ENCODE data around the gene HRCT1.
"Not testable (repeated sequence)": the region's sequence is repeated elsewhere in the genome, so short reads cannot be mapped to it uniquely, and the experiment has no call there.

The HRCT1 gene

GRCh38 chr9:35917261-35917660, 11.3 kb downstream of the HRCT1 start:
- ATAC-seq (no peak), DNase-seq (no peak)

GRCh38 chr9:35918780-35919179, 12.8 kb downstream of the HRCT1 start:
- no peak for DNase-seq
- ATAC-seq = no peak

- DNase-seq (no peak), ATAC-seq (no peak)
Observed at GRCh38 chr9:35919212-35920008, 13.4 kb downstream of the HRCT1 start.

GRCh38 chr9:35920051-35920620, 14.1 kb downstream of the HRCT1 start:
- ATAC-seq = no peak

GRCh38 chr9:35923598-35923926, 17.6 kb downstream of the HRCT1 start:
- ATAC-seq (no peak), DNase-seq (no peak)

More at GRCh38 chr9:35920051-35920620, 14.1 kb downstream of the HRCT1 start:
- no peak for DNase-seq

- peak; percentile 33 for DNase-seq
Observed at GRCh38 chr9:35923927-35924763, 18.1 kb downstream of the HRCT1 start.

GRCh38 chr9:35928591-35929452, 22.8 kb downstream of the HRCT1 start:
- ATAC-seq (no peak), DNase-seq (no peak)

More at GRCh38 chr9:35923927-35924763, 18.1 kb downstream of the HRCT1 start:
- ATAC-seq = peak; percentile 96

GRCh38 chr9:35929453-35929718, 23.4 kb downstream of the HRCT1 start:
- ATAC-seq = no peak

GRCh38 chr9:35930521-35930920, 24.5 kb downstream of the HRCT1 start:
- DNase-seq (no peak), ATAC-seq (no peak)

More at GRCh38 chr9:35929453-35929718, 23.4 kb downstream of the HRCT1 start:
- DNase-seq = no peak

GRCh38 chr9:35930989-35931388, 25.0 kb downstream of the HRCT1 start:
- ATAC-seq (no peak), DNase-seq (no peak)

GRCh38 chr9:35932735-35933134, 26.7 kb downstream of the HRCT1 start:
- no peak for DNase-seq
- ATAC-seq = peak; percentile 68

GRCh38 chr9:35933550-35934067, 27.6 kb downstream of the HRCT1 start:
- DNase-seq = no peak
- no peak for ATAC-seq

- not testable (repeated sequence) for DNase-seq, ATAC-seq
Observed at GRCh38 chr9:35934069-35934468, 28.1 kb downstream of the HRCT1 start.

GRCh38 chr9:35935261-35935660, 29.3 kb downstream of the HRCT1 start:
- no peak for DNase-seq
- no peak for ATAC-seq

- DNase-seq (no peak), ATAC-seq (no peak)
Observed at GRCh38 chr9:35935755-35936509, 29.9 kb downstream of the HRCT1 start.

- no peak for DNase-seq
- ATAC-seq = no peak
Observed at GRCh38 chr9:35937227-35937626, 31.2 kb downstream of the HRCT1 start.

GRCh38 chr9:35938474-35939356, 32.7 kb downstream of the HRCT1 start:
- DNase-seq = no peak
- ATAC-seq = peak; percentile 36

GRCh38 chr9:35939679-35940250, 33.8 kb downstream of the HRCT1 start:
- DNase-seq = no peak

GRCh38 chr9:35940458-35941407, 34.7 kb downstream of the HRCT1 start:
- ATAC-seq (no peak), DNase-seq (no peak)

More at GRCh38 chr9:35939679-35940250, 33.8 kb downstream of the HRCT1 start:
- ATAC-seq = no peak
